Mucosa of descending colon (tissue), 3 donors: ENCODE results near the gene TMEM198. TPM values are rescaled to one million over a fixed set of nuclear protein-coding genes. Genes with fewer than 3 reads are reported as not detected.
A peak's percentile ranks its signal among the peaks of the same experiment; 100 is the strongest.

ENCODE experiments used
- ATAC-seq: fragments of 200-7000 bp; cut with Tn5 transposase; one replicate; pipeline ENCODE4 v1.9.1; 2020; ENCODE audit warnings: mild to moderate bottlenecking, moderate library complexity
- DNase-seq, 3 donors: peaks; one replicate each; pipeline ENCODE4 v3.0.0-alpha.2; 2020
- H3K36me3 ChIP-seq: fragments of 200-600 bp; one replicate; pipeline ENCODE4 v1.8.0; 2021; ENCODE audit warnings: low read depth, mild to moderate bottlenecking
- H3K4me1 ChIP-seq: fragments of 200-600 bp; one replicate; pipeline ENCODE4 v1.8.0; 2021; ENCODE audit warnings: low read depth, mild to moderate bottlenecking
- H3K4me3 ChIP-seq: fragments of 200-600 bp; one replicate; pipeline ENCODE4 v1.8.0; 2021; ENCODE audit warnings: mild to moderate bottlenecking
- H3K9me3 ChIP-seq: fragments of 200-600 bp; one replicate; pipeline ENCODE4 v1.8.0; 2021; ENCODE audit warnings: mild to moderate bottlenecking
- intact Hi-C, 2 donors: fragments of 100-400 bp; cut with DNase I in 1 of 2; cut with micrococcal nuclease in 1 of 2; formaldehyde crosslinking; loops; one replicate each; pipeline versions ENCODE4 v1.11.0 to v1.11.1; 2022; cut with DNase I, micrococcal nuclease
- total RNA-seq, 3 donors: library from RNA; stranded (reverse); fragmentation: NEBNext Ultra II Directional in 2 of 3; extraction: Animal tissue kit (Norgen Biotek cat#: 25700) in 2 of 3; gene quantifications; one replicate each; pipeline versions ENCODE4 v1.2.1 to v1.2.4, GENCODE V29; 2021 to 2023
- TF ChIP-seq, protein P1 (sequence below): fragments of 200-600 bp; IDR thresholded peaks from one replicate; pipeline ENCODE4 v1.8.0; 2022; ENCODE audit warnings: antibody characterized with exemption, mild to moderate bottlenecking
- donor health status: DM: no; HTN: no; CAD: no; lungs with moderate emphysema.
- donor health status: DM: no; HTN: no; CAD: no.
- donor health status: DM: no; HTN: yes; CAD: no.

TMEM198 gene
- total RNA-seq, 3 donors from 2014 or later, result 0.69 to 2.7 (median 2.7) TPM

DNA sequence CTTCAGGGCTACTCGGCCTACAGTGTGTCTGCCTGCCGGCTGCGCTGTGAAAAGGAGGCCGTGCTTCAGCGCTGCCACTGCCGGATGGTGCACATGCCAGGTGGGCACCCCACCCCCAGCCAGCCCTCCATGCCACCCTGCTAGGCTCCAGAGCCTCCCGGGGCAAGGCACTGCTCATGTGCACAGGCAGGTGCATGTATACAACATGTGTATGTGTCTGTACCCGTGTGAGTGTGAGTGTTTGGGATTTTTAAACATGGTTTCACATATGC, 11.5 kb upstream of the TMEM198 start:
- intact Hi-C loops, result loop anchor here in 1 of 2 donors (10.0 kb wide), 1 partner anchor 128 kb away; no protein-coding TSS in a partner anchor
- no peaks in the 10 kb centered on the region for H3K4me1 ChIP-seq

GRCh38 chr2:219533930-219534661, 9.7 kb upstream of the TMEM198 start:
- Histone ChIP-seq H3K36me3 (no peaks in the 10 kb centered on the region), H3K9me3 (no peaks in the 10 kb centered on the region), H3K4me1 (no peaks in the 10 kb centered on the region), H3K4me3 (no peak overlapping the region)
- intact Hi-C loops, result loop anchor here in 1 of 2 donors (10.0 kb wide), 1 partner anchor 129 kb away; no protein-coding TSS in a partner anchor
- no peak for ATAC-seq
- TF ChIP-seq, protein P1, sequence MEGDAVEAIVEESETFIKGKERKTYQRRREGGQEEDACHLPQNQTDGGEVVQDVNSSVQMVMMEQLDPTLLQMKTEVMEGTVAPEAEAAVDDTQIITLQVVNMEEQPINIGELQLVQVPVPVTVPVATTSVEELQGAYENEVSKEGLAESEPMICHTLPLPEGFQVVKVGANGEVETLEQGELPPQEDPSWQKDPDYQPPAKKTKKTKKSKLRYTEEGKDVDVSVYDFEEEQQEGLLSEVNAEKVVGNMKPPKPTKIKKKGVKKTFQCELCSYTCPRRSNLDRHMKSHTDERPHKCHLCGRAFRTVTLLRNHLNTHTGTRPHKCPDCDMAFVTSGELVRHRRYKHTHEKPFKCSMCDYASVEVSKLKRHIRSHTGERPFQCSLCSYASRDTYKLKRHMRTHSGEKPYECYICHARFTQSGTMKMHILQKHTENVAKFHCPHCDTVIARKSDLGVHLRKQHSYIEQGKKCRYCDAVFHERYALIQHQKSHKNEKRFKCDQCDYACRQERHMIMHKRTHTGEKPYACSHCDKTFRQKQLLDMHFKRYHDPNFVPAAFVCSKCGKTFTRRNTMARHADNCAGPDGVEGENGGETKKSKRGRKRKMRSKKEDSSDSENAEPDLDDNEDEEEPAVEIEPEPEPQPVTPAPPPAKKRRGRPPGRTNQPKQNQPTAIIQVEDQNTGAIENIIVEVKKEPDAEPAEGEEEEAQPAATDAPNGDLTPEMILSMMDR, result no peak
- peak in 1 of 3 donors; percentile 39 for DNase-seq

More for the DNA sequence above, 11.5 kb upstream of the TMEM198 start:
- no peaks in the 10 kb centered on the region for H3K36me3 ChIP-seq
- no peak for ATAC-seq
- H3K9me3 ChIP-seq, result no peaks in the 10 kb centered on the region
- H3K4me3 ChIP-seq, result no peak overlapping the region
- DNase-seq, result no peak
- TF ChIP-seq, protein P1, result no peak

GRCh38 chr2:219536425-219536824, 7.4 kb upstream of the TMEM198 start:
- H3K4me3 ChIP-seq, result no peak overlapping the region
- TF ChIP-seq, protein P1, result no peak
- H3K4me1 ChIP-seq, result no peaks in the 10 kb centered on the region
- intact Hi-C loops, result loop anchor here in 1 of 2 donors (10.0 kb wide), 1 partner anchor 132 kb away; no protein-coding TSS in a partner anchor
- ATAC-seq, result no peak
- no peaks in the 10 kb centered on the region for H3K9me3 ChIP-seq
- DNase-seq, result peak in 1 of 3 donors; percentile 28
- no peaks in the 10 kb centered on the region for H3K36me3 ChIP-seq

DNA sequence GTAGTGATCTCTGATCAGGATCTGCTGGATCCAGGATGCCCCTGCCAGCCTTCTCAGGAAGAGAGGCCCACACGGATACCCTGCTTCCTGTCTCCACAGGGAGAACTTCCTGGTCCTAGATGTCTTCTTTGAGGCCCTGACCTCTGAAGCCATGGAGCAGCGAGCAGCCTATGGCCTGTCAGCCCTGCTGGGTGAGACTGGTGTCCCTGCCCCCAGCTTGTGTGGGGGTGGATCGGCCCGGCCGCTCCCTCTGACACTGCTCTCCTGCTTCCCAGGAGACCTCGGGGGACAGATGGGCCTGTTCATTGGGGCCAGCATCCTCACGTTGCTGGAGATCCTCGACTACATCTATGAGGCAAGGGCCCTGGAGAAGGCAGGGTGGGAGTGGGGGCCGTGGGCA, 6.9 kb upstream of the TMEM198 start:
- no peaks in the 10 kb centered on the region for H3K9me3 ChIP-seq
- H3K4me3 ChIP-seq, result no peak overlapping the region
- H3K4me1 ChIP-seq, result peaks cover 3% of the 10 kb centered on the region
- ATAC-seq (no peak), DNase-seq (peak in 1 of 3 donors; percentile 26)
- no peaks in the 10 kb centered on the region for H3K36me3 ChIP-seq
- TF ChIP-seq, protein P1, result no peak
- intact Hi-C loops, result loop anchor here in 1 of 2 donors (10.0 kb wide), 1 partner anchor 132 kb away; no protein-coding TSS in a partner anchor

DNA sequence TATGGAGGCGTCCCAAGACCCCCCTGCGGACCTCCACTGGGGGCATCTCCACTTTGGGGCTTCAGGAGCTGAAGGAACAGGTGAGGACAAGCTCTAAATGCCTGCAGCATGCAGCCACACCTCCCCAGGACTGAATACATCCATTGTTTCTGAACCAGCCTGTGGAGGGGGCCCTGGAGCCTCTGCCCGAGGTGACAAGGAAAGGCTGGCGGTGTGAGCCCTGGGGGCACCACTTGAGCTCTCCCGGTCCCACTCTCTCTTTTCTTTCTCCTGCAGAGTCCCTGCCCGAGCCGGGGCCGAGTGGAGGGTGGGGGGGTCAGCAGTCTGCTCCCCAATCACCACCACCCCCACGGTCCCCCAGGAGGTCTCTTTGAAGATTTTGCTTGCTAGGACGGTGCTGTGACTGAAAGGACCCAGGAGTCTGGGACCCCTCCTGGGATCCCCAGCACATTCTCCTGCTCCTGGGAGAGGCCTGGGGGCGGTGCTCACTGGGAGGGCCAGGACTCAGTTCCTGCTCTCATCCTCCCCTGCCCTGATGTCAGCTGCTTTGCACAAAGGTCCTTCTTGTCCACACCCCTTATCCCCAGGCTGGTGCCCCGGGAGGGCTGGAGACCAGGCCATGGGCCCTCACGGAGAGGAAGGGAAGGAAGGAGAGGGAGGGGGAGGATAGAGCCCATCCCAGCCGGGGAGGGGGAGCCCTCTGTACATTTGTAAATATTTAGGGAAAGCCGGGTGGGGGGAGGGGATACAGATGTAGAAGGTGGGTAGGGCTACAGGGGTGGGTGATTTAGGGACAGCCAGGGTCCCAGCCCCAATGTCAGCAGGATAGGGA, 6.0 kb upstream of the TMEM198 start:
- peak in 1 of 3 donors; percentile 40 for DNase-seq
- TF ChIP-seq, protein P1, result no peak
- ATAC-seq, result no peak
- H3K9me3 ChIP-seq, result no peaks in the 10 kb centered on the region
- no peak overlapping the region for H3K4me3 ChIP-seq
- intact Hi-C loops, result loop anchor here in 1 of 2 donors (10.0 kb wide), 1 partner anchor 133 kb away; no protein-coding TSS in a partner anchor
- no peaks in the 10 kb centered on the region for H3K36me3 ChIP-seq
- H3K4me1 ChIP-seq, result peaks cover 9% of the 10 kb centered on the region
